DOHH2 (cell line): ENCODE results near the gene CDKAL1.

Experiments
- CTCF ChIP-seq: fragments of 200-600 bp; sonication (generic); IDR thresholded peaks from one replicate; pipeline ENCODE4 v1.5.1; 2014; ENCODE audit warnings: antibody characterized with exemption, mild to moderate bottlenecking, low read depth, low read length; ENCODE audit not compliant: poor library complexity, severe bottlenecking
- EZH2phosphoT487 ChIP-seq: fragments of 200-600 bp; sonication (generic); IDR thresholded peaks from 2 replicates; pipeline ENCODE4 v1.6.1; 2017; ENCODE audit warnings: borderline replicate concordance, mild to moderate bottlenecking, antibody characterized with exemption, low read length, moderate library complexity, mixed read lengths

GRCh38 chr6:20719980-20720379 is 185.7 kb downstream of the CDKAL1 start:
- TF ChIP-seq EZH2phosphoT487 (no peak), CTCF (no peak)
